ENCODE results near the gene CDR2. TPM values are rescaled to one million over a fixed set of nuclear protein-coding genes. Genes with fewer than 3 reads are reported as not detected.
"Not testable (repeated sequence)": the region's sequence is repeated elsewhere in the genome, so short reads cannot be mapped to it uniquely, and the experiment has no call there.

Gene CDR2
- total RNA-seq, 1 donor, result 89.8 TPM

DNA sequence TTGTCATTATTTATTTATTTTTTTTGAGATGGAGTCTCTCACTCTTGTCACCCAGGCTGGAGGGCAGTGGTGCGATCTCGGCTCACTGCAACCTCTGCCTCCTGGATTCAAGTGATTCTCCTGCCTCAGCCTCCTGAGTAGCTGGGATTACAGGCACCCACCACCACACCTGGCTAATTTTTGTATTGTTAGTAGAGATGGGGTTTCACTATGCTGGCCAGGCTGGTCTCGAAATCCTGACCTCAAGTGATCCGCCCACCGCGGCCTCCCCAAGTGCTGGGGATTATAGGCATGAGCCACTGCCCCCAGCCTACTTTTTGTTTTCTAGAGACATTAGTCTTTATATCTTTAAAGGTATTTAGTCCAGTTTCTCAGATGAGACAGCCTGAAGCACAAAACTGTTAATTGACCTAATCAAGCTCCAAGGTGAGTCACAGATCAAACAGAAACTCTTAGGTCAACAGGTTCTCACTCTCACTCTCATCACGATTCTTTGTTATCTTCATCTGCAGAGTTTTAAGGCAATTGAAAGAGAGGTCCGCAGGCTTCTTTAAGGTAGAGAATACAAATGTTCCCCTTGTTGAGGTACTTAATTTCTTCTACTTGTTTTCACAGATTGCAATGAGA is 6.1 kb downstream of the CDR2 start:
- H3K4me3 ChIP-seq (ENCODE audit: low read length), result not testable (repeated sequence)

DNA sequence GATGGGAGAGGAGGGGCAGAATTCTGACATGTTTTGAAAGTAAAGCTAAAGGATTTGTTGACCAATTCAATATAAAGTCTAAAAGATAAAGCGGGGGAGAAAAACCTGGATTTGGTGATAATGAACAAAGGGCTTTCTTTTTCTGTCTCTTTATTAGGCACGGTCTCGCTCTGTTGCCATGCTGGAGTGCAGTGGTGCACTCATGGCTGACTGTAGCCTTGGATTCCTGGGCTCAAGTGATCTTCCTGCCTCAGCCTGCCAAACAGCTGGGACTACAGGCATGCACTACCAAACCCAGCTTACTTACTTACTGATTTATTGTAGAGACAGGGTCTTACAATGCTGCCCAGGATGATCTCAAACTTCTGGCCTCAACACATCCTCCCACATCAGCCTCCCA is 7.5 kb downstream of the CDR2 start:
- H3K27me3 ChIP-seq (ENCODE audit: insufficient read depth, low read length), result no peaks in the 10 kb centered on the region
- no peaks in the 10 kb centered on the region for H3K9me3 ChIP-seq (ENCODE audit: low read depth, low read length)
- no peak overlapping the region for H3K4me3 ChIP-seq (ENCODE audit: low read length)
- H3K4me1 ChIP-seq (ENCODE audit: insufficient read depth, low read length), result peaks cover 20% of the 10 kb centered on the region

More for the DNA sequence above, 6.1 kb downstream of the CDR2 start:
- peaks cover 34% of the 10 kb centered on the region for H3K4me1 ChIP-seq (ENCODE audit: insufficient read depth, low read length)
- H3K27me3 ChIP-seq (ENCODE audit: insufficient read depth, low read length); H3K9me3 ChIP-seq (ENCODE audit: low read depth, low read length): not testable (repeated sequence)

- H3K4me1 ChIP-seq (ENCODE audit: insufficient read depth, low read length), result peaks cover 20% of the 10 kb centered on the region
- H3K4me3 ChIP-seq (ENCODE audit: low read length), result no peak overlapping the region
- no peaks in the 10 kb centered on the region for H3K27me3 ChIP-seq (ENCODE audit: insufficient read depth, low read length)
- H3K9me3 ChIP-seq (ENCODE audit: low read depth, low read length), result no peaks in the 10 kb centered on the region
Measured at GRCh38 chr16:22366371-22366770, 8.0 kb downstream of the CDR2 start.

DNA sequence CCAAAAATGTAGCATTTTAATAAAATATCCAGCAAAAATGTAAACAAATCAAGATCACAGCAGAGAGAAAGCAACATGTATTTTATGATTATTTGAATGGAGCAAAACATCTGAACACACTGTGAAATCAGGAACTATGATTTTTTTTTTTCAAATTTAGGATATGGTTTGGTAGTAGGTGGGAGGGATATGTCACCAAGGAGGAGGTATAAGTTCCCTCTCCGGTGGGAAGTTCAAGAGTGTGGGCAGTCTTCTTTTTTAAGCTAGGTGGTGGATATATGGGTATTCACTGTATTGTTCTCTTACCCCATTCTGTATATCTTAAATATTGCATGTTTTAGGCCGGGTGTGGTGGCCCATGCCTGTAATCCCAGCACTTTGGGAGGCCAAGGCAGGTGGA is 10.2 kb downstream of the CDR2 start:
- peaks cover 18% of the 10 kb centered on the region for H3K4me1 ChIP-seq (ENCODE audit: insufficient read depth, low read length)

GRCh38 chr16:22360963-22361659 is 13.3 kb downstream of the CDR2 start:
- H3K27me3 ChIP-seq (ENCODE audit: insufficient read depth, low read length), result no peaks in the 10 kb centered on the region
- peaks cover 23% of the 10 kb centered on the region for H3K4me1 ChIP-seq (ENCODE audit: insufficient read depth, low read length)
- no peak overlapping the region for H3K4me3 ChIP-seq (ENCODE audit: low read length)
- H3K9me3 ChIP-seq (ENCODE audit: low read depth, low read length), result no peaks in the 10 kb centered on the region

More for the DNA sequence above, 10.2 kb downstream of the CDR2 start:
- Histone ChIP-seq H3K27me3 (ENCODE audit: insufficient read depth, low read length) (no peaks in the 10 kb centered on the region), H3K9me3 (ENCODE audit: low read depth, low read length) (no peaks in the 10 kb centered on the region), H3K4me3 (ENCODE audit: low read length) (no peak overlapping the region)

DNA sequence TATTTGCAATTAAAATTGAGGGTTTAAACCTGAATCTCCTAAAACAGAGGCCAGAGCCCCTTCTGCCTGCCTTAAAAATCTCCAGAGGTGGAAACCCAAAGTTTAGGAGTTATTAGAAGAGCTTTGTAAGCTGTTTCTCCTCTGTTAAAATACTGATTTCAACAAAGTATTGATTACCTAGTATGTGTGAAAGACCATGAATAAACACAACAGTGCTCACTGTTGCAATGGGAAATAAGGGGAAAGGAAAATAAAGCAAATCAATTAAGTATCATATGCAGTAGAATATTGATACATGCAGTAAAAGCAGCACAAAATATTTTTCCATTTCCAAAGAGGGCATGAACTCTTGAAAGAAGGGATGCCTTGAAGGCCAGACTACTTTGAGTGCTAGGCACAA is 14.7 kb downstream of the CDR2 start:
- no peaks in the 10 kb centered on the region for H3K9me3 ChIP-seq (ENCODE audit: low read depth, low read length)
- no peaks in the 10 kb centered on the region for H3K27me3 ChIP-seq (ENCODE audit: insufficient read depth, low read length)
- no peak overlapping the region for H3K4me3 ChIP-seq (ENCODE audit: low read length)
- peaks cover 32% of the 10 kb centered on the region for H3K4me1 ChIP-seq (ENCODE audit: insufficient read depth, low read length)

DNA sequence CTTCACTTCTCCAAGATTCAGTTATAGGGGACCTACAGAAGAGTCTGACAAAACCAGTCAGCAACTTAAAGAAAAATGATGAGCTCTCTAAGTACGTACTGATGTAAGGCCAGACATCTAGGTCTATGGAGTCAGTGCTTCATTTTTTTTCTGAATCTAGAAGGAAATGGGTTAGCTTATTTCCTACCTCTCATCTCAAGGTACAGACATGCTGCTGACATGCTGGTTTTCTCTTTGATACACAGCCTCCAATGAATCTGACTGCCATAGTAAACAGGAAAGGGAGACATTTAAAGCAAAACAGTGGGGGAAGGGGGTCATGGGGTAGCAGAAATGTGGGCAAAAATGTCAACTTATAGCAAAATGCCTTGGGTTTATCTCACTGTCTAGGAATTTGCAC is 16.4 kb downstream of the CDR2 start:
- no peaks in the 10 kb centered on the region for H3K9me3 ChIP-seq (ENCODE audit: low read depth, low read length)
- H3K4me3 ChIP-seq (ENCODE audit: low read length), result no peak overlapping the region
- no peaks in the 10 kb centered on the region for H3K27me3 ChIP-seq (ENCODE audit: insufficient read depth, low read length)
- H3K4me1 ChIP-seq (ENCODE audit: insufficient read depth, low read length), result peaks cover 49% of the 10 kb centered on the region

GRCh38 chr16:22357635-22357971 is 16.8 kb downstream of the CDR2 start:
- no peak overlapping the region for H3K4me3 ChIP-seq (ENCODE audit: low read length)
- H3K9me3 ChIP-seq (ENCODE audit: low read depth, low read length), result no peaks in the 10 kb centered on the region
- H3K27me3 ChIP-seq (ENCODE audit: insufficient read depth, low read length), result no peaks in the 10 kb centered on the region
- H3K4me1 ChIP-seq (ENCODE audit: insufficient read depth, low read length), result peaks cover 53% of the 10 kb centered on the region

- Histone ChIP-seq H3K4me3 (ENCODE audit: low read length) (no peak overlapping the region), H3K4me1 (ENCODE audit: insufficient read depth, low read length) (peaks cover 58% of the 10 kb centered on the region), H3K27me3 (ENCODE audit: insufficient read depth, low read length) (no peaks in the 10 kb centered on the region), H3K9me3 (ENCODE audit: low read depth, low read length) (no peaks in the 10 kb centered on the region)
Measured at GRCh38 chr16:22356930-22357634, 17.3 kb downstream of the CDR2 start.

DNA sequence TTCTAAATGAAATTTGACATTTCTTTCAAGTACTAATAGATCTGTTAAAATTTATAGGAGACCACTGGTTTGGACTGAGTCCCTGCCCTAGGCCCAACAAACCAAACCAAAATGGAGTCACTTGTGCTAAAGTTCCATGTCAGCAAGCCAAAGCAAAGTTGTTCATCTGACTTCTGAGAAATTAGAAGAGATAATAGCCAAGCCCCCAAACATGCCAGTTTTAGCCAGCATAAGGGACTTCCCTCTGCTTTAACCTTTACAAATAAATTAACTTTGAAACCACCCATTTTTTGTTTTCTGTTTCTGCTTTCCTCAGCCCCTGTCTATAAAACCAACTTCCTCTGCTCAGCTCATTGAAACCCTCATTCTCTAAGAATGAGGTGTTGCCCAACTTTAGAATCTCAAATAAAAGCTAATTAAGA is 18.9 kb downstream of the CDR2 start:
- H3K4me1 ChIP-seq (ENCODE audit: insufficient read depth, low read length), result peaks cover 55% of the 10 kb centered on the region
- no peaks in the 10 kb centered on the region for H3K27me3 ChIP-seq (ENCODE audit: insufficient read depth, low read length)
- H3K9me3 ChIP-seq (ENCODE audit: low read depth, low read length), result no peaks in the 10 kb centered on the region
- no peak overlapping the region for H3K4me3 ChIP-seq (ENCODE audit: low read length)

- no peak overlapping the region for H3K4me3 ChIP-seq (ENCODE audit: low read length)
- H3K4me1 ChIP-seq (ENCODE audit: insufficient read depth, low read length), result peaks cover 52% of the 10 kb centered on the region
- no peaks in the 10 kb centered on the region for H3K27me3 ChIP-seq (ENCODE audit: insufficient read depth, low read length)
- H3K9me3 ChIP-seq (ENCODE audit: low read depth, low read length), result no peaks in the 10 kb centered on the region
Measured at GRCh38 chr16:22353933-22354541, 20.4 kb downstream of the CDR2 start.

GRCh38 chr16:22353191-22353919 is 21.1 kb downstream of the CDR2 start:
- Histone ChIP-seq H3K9me3 (ENCODE audit: low read depth, low read length) (no peaks in the 10 kb centered on the region), H3K27me3 (ENCODE audit: insufficient read depth, low read length) (no peaks in the 10 kb centered on the region), H3K4me3 (ENCODE audit: low read length) (no peak overlapping the region), H3K4me1 (ENCODE audit: insufficient read depth, low read length) (peaks cover 50% of the 10 kb centered on the region)

DNA sequence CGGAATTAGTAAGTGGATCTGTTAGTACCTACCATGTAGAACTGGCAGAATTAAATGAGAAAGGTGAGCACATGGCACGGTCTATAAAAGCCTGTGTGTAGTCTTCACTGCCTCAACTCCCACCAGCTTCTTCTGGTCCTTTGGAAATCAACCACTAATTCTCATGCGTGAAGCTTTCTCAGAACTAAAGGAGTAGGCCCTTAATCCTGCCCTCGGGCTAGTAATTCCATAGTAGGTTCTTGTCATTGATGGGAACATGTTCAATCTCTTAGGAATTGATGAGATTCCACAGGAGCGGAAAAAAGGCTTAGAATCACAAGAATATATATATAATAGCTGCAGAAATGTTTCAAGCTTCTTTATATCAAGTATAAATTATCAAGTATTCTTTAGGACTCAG is 21.7 kb downstream of the CDR2 start:
- no peaks in the 10 kb centered on the region for H3K27me3 ChIP-seq (ENCODE audit: insufficient read depth, low read length)
- no peaks in the 10 kb centered on the region for H3K9me3 ChIP-seq (ENCODE audit: low read depth, low read length)
- no peak overlapping the region for H3K4me3 ChIP-seq (ENCODE audit: low read length)
- H3K4me1 ChIP-seq (ENCODE audit: insufficient read depth, low read length), result peaks cover 46% of the 10 kb centered on the region

- H3K9me3 ChIP-seq (ENCODE audit: low read depth, low read length), result no peaks in the 10 kb centered on the region
- H3K4me3 ChIP-seq (ENCODE audit: low read length), result no peak overlapping the region
- H3K4me1 ChIP-seq (ENCODE audit: insufficient read depth, low read length), result peaks cover 43% of the 10 kb centered on the region
- H3K27me3 ChIP-seq (ENCODE audit: insufficient read depth, low read length), result no peaks in the 10 kb centered on the region
Measured at GRCh38 chr16:22352140-22352539, 22.3 kb downstream of the CDR2 start.

DNA sequence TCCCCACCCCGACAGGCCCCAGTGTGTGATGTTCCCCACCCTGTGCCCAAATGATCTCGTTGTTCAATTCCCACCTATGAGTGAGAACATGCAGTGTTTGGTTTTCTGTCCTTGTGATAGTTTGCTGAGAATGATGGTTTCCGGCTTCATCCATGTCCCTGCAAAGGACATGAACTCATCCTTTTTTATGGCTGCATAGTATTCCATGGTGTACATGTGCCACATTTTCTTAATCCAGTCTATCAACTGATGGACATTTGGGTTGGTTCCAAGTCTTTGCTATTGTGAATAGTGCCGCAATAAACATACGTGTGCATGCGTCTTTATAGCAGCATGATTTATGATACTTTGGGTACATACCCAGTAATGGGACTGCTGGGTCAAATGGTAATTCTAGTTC is 23.4 kb downstream of the CDR2 start:
- H3K27me3 ChIP-seq (ENCODE audit: insufficient read depth, low read length); H3K9me3 ChIP-seq (ENCODE audit: low read depth, low read length); H3K4me3 ChIP-seq (ENCODE audit: low read length): not testable (repeated sequence)
- peaks cover 34% of the 10 kb centered on the region for H3K4me1 ChIP-seq (ENCODE audit: insufficient read depth, low read length)
